ENCODE measurements around the gene TUBG2.
"Not testable (repeated sequence)": the region's sequence is repeated elsewhere in the genome, so short reads cannot be mapped to it uniquely, and the experiment has no call there.

TUBG2 gene

GRCh38 chr17:42618442-42619150 is 40.5 kb upstream of the TUBG2 start:
- no peak overlapping the region for H3K4me3 ChIP-seq (ENCODE audit: low read depth, low read length)
- TF ChIP-seq, protein P1, sequence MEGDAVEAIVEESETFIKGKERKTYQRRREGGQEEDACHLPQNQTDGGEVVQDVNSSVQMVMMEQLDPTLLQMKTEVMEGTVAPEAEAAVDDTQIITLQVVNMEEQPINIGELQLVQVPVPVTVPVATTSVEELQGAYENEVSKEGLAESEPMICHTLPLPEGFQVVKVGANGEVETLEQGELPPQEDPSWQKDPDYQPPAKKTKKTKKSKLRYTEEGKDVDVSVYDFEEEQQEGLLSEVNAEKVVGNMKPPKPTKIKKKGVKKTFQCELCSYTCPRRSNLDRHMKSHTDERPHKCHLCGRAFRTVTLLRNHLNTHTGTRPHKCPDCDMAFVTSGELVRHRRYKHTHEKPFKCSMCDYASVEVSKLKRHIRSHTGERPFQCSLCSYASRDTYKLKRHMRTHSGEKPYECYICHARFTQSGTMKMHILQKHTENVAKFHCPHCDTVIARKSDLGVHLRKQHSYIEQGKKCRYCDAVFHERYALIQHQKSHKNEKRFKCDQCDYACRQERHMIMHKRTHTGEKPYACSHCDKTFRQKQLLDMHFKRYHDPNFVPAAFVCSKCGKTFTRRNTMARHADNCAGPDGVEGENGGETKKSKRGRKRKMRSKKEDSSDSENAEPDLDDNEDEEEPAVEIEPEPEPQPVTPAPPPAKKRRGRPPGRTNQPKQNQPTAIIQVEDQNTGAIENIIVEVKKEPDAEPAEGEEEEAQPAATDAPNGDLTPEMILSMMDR (IDR thresholded peaks at IDR 0.05; ENCODE audit: insufficient read depth, low read length, missing control alignments), result no peak
- no peak for DNase-seq (ENCODE audit: low read depth, low spot score)
- CTCF ChIA-PET, result interaction anchor here (1.0 to 1.4 kb wide), 2 partner anchors 9 to 36 kb away, joined by 4 to 5 read pairs; partner anchors contain the start of genes RETREG3 and TUBG1
- POLR2A ChIA-PET, result interaction anchor here (2.4 kb wide), 1 partner anchor 9 kb away, joined by 11 read pairs; the partner anchor contains the start of genes RETREG3 and TUBG1

GRCh38 chr17:42621987-42622386 is 37.1 kb upstream of the TUBG2 start:
- POLR2A ChIA-PET; DNase-seq (ENCODE audit: low read depth, low spot score); CTCF ChIA-PET; H3K4me3 ChIP-seq (ENCODE audit: low read depth, low read length): not testable (repeated sequence)

GRCh38 chr17:42623271-42623670 is 35.8 kb upstream of the TUBG2 start:
- no peak for DNase-seq (ENCODE audit: low read depth, low spot score)
- CTCF ChIA-PET, result no interaction called here
- POLR2A ChIA-PET, result no interaction called here
- H3K4me3 ChIP-seq (ENCODE audit: low read depth, low read length), result no peak overlapping the region
- TF ChIP-seq, protein P1 (IDR thresholded peaks at IDR 0.05; ENCODE audit: insufficient read depth, low read length, missing control alignments), result no peak

DNA sequence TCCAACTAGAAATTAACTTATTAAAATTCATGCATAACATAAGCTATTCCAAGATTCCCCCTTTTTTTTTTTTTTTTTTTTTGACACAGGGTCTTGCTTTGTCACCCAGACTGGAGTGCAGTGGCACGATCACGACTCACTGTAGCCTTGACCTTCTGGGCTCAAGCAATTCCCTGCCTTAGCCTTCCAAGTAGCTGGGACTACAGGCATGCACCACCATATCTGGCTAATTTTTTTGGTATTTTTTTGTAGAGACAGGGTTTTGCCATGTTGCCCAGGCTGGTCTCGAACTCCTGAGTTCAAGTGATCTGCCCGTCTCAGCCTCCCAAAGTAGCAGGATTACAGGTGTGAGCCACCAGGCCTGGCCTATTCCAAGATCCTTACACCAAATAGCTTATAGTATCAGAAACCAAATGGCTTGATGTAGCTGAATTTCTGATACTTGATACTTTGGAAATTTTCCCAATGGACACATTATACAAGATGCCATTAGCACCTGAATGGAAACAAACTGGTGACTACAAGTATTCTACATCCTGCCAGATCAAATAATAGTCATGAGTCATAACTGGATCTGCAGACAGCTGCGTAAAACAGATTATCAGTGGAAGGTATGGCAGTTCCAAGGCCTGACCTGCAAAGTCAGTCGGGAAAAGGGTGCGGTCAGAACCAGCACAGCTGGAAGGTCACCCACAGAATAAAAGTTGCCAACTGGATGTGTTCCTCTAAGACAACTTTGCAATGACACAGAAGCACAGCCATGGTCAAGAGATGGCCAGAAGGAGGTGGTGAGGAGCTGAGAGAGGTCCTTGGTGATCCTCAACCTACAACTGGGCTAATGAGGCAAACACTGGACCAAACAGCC is 35.1 kb upstream of the TUBG2 start:
- no peak for DNase-seq (ENCODE audit: low read depth, low spot score)
- TF ChIP-seq, protein P1 (IDR thresholded peaks at IDR 0.05; ENCODE audit: insufficient read depth, low read length, missing control alignments), result no peak
- ChIA-PET POLR2A (no interaction called here), CTCF (interaction anchor here (1.1 kb wide), 1 partner anchor 9 kb away, joined by 3 read pairs; no protein-coding TSS in a partner anchor)
- no peak overlapping the region for H3K4me3 ChIP-seq (ENCODE audit: low read depth, low read length)

GRCh38 chr17:42627032-42627764 is 31.9 kb upstream of the TUBG2 start:
- H3K4me3 ChIP-seq (ENCODE audit: low read depth, low read length); POLR2A ChIA-PET; DNase-seq (ENCODE audit: low read depth, low spot score); CTCF ChIA-PET: not testable (repeated sequence)

DNA sequence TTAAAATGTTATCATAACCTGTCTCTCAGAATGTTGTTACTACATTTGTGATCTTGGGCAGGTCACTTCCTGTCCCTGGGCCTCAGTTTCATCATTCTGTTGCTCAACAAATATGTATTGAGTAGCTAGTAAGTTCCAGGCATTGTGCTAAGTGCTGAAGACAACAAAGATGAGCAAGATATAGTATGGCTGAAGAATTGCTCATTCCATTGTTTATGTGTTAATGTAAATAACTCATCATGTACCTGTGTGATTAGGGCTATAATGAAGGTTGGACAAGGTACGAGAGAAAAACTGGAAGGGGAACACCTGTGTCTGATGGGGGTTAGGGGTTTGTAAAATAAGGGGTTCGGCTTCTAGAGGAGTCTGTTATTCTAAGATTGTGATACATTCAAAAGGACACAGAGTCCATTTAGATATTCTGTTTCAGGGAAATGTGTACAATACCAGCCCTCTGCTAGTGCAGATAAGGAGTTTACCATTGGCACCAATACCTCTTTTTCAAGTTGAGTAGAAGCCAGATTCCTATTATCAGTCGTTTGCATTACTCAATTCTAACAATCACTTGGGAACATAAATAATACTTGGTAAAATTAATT is 29.6 kb upstream of the TUBG2 start:
- ChIA-PET POLR2A (no interaction called here), CTCF (no interaction called here)
- TF ChIP-seq, protein P1 (IDR thresholded peaks at IDR 0.05; ENCODE audit: insufficient read depth, low read length, missing control alignments), result no peak
- H3K4me3 ChIP-seq (ENCODE audit: low read depth, low read length), result no peak overlapping the region
- no peak for DNase-seq (ENCODE audit: low read depth, low spot score)

Data from AG04449 (cell line).